Measurements from ENCODE around the gene AIP. TPM values are rescaled to one million over a fixed set of nuclear protein-coding genes. Genes with fewer than 3 reads are reported as not detected.

Gene AIP
- total and polyA plus RNA-seq, 9 of the 15 experiments (the other 6 are each of a cell fraction or from before 2014, with no cell fraction given), result 5.2 to 92.5 (median 52.7) TPM

DNA sequence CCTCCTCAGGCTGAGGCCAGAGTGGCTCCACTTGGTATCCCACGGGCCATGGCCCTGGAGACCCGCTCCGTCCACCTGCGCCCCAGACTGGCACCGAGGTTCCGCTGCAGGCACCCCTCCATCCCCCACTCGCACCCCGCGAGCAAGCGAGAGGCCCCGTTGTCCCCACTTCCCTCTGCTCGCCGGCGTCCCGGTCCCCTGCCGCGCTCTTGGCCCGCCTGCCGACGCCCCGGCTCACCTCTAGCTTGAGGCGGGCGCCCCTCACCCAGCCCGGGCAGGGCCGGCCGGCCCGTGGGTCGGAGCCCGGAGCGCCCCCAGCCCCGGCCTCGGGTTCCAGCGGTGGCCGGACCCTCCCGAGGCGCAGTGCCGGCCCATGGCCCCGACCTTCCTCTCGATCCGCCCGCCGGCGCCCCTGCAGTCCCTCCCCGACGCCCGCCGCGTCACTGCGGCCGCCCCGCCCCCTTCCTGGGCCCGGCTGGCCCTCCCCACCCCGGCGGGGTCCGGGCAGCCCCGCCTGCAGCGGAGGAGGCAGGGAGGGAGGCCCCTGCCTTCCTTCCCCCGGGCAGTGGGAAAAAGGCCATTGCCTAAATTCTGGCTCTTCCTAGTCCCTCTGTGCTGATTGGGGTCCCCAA lies 22.2 kb downstream of the AIP start, which contains the start of gene PITPNM1 (continued):
- TF ChIP-seq POLR2AphosphoS5 (IDR thresholded peaks at IDR 0.05; ENCODE audit: control insufficient read depth, insufficient read depth, low read depth, low read length), result no peak; the same call in 1 of the 2 replicates
- TF ChIP-seq CSDE1 (IDR thresholded peaks at IDR 0.05), result no peak
- 0 out of 2 replicates have a peak, but pooled peaks have one; percentile 27 for TF ChIP-seq GABPB1 (CRISPR knock-in tag; IDR thresholded peaks at IDR 0.05)
- no peak for TF ChIP-seq TFAM (CRISPR knock-in tag; conservative IDR thresholded peaks at IDR 0.05)
- no peak for TF ChIP-seq TRIM24 (IDR thresholded peaks at IDR 0.05)
- no peak for TF ChIP-seq RBM25 (IDR thresholded peaks at IDR 0.05; ENCODE audit: low read depth, low read length, severe bottlenecking)
- no peak for TF ChIP-seq RFX7 (CRISPR knock-in tag; IDR thresholded peaks at IDR 0.05)
- TF ChIP-seq ZHX1 (conservative IDR thresholded peaks at IDR 0.05; ENCODE audit: low read length), result no peak
- no peak for TF ChIP-seq YBX1 (IDR thresholded peaks at IDR 0.05)
- TF ChIP-seq, protein P1, sequence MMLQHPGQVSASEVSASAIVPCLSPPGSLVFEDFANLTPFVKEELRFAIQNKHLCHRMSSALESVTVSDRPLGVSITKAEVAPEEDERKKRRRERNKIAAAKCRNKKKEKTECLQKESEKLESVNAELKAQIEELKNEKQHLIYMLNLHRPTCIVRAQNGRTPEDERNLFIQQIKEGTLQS (IDR thresholded peaks at IDR 0.05), result no peak
- TF ChIP-seq, protein P1 (CRISPR knock-in tag; conservative IDR thresholded peaks at IDR 0.05), result no peak
- TF ChIP-seq SIN3A (IDR thresholded peaks at IDR 0.05; ENCODE audit: borderline replicate concordance in 2 of 2, control insufficient read depth in 1 of 2, low read depth in 2 of 2, low read length in 2 of 2), result peak in 1 of 2 experiments; percentile 44; a peak in 1 of 4 replicates
- TF ChIP-seq ZKSCAN8 (CRISPR knock-in tag; IDR thresholded peaks at IDR 0.05), result no peak

Measured in K562 (cell line).